H9 (cell line): Measurements from ENCODE around the gene IFIT5. TPM values are rescaled to one million over a fixed set of nuclear protein-coding genes. Genes with fewer than 3 reads are reported as not detected.

Experiments
- DNase-seq: peaks from one replicate; pipeline ENCODE4 v3.0.0-alpha.2; 2017
- H2AFZ ChIP-seq: one replicate; pipeline ENCODE4 v1.6.1; 2013; ENCODE audit warnings: mild to moderate bottlenecking, low read length, control low read depth, moderate library complexity
- H2AK5ac ChIP-seq: 2 replicates; pipeline ENCODE4 v1.6.1; 2013; ENCODE audit warnings: low read length, control low read depth, mixed read lengths; ENCODE audit not compliant: insufficient read length
- H2BK120ac ChIP-seq: one replicate; pipeline ENCODE4 v1.6.1; 2013; ENCODE audit warnings: low read depth, mild to moderate bottlenecking, low read length, control low read depth, inconsistent platforms; ENCODE audit not compliant: poor library complexity, severe bottlenecking
- H2BK12ac ChIP-seq: 2 replicates; pipeline ENCODE4 v1.6.1; 2013; ENCODE audit warnings: low read length, control low read depth, mixed read lengths, low read depth; ENCODE audit not compliant: insufficient read length
- H2BK15ac ChIP-seq: 2 replicates; pipeline ENCODE4 v1.6.1; 2013; ENCODE audit warnings: low read depth, low read length, control low read depth
- H2BK20ac ChIP-seq: one replicate; pipeline ENCODE4 v1.6.1; 2013; ENCODE audit warnings: low read depth, mild to moderate bottlenecking, low read length, control low read depth, inconsistent platforms; ENCODE audit not compliant: poor library complexity, severe bottlenecking
- H2BK5ac ChIP-seq: 2 replicates; pipeline ENCODE4 v1.6.1; 2013; ENCODE audit warnings: low read length, control low read depth, mixed read lengths; ENCODE audit not compliant: insufficient read length
- H3K14ac ChIP-seq: 2 replicates; pipeline ENCODE4 v1.6.1; 2013; ENCODE audit warnings: low read length, control low read depth; ENCODE audit not compliant: insufficient read depth
- H3K18ac ChIP-seq: 2 replicates; pipeline ENCODE4 v1.6.1; 2013; ENCODE audit warnings: low read depth, mild to moderate bottlenecking, mixed read lengths, low read length, control low read depth; ENCODE audit not compliant: insufficient read length
- H3K23ac ChIP-seq: 2 replicates; pipeline ENCODE4 v1.6.1; 2013; ENCODE audit warnings: low read length, control low read depth, mixed read lengths, low read depth; ENCODE audit not compliant: insufficient read length
- H3K23me2 ChIP-seq: 2 replicates; pipeline ENCODE4 v1.6.1; 2013; ENCODE audit warnings: low read depth, mild to moderate bottlenecking, mixed read lengths, low read length, control low read depth; ENCODE audit not compliant: insufficient read length, poor library complexity, severe bottlenecking
- H3K27ac ChIP-seq: 2 replicates; pipeline ENCODE4 v1.5.1; 2013; ENCODE audit warnings: low read length, control low read depth, mixed read lengths, low read depth; ENCODE audit not compliant: insufficient read length
- H3K27me3 ChIP-seq: 2 replicates; pipeline ENCODE4 v1.6.1; 2013; ENCODE audit warnings: low read length, control low read depth, inconsistent platforms; ENCODE audit not compliant: insufficient read depth
- H3K4ac ChIP-seq: 2 replicates; pipeline ENCODE4 v1.6.1; 2013; ENCODE audit warnings: low read depth, mild to moderate bottlenecking, control low read depth, inconsistent platforms, low read length, moderate library complexity
- H3K4me1 ChIP-seq: 2 replicates; pipeline ENCODE4 v1.6.1; 2013; ENCODE audit warnings: low read length, control low read depth, inconsistent platforms; ENCODE audit not compliant: insufficient read depth
- H3K4me2 ChIP-seq: 2 replicates; pipeline ENCODE4 v1.6.1; 2013; ENCODE audit warnings: low read length, control low read depth, mixed read lengths; ENCODE audit not compliant: insufficient read length, insufficient read depth
- H3K56ac ChIP-seq: 2 replicates; pipeline ENCODE4 v1.6.1; 2013; ENCODE audit warnings: low read depth, mild to moderate bottlenecking, mixed read lengths, low read length, control low read depth; ENCODE audit not compliant: insufficient read length
- H3K79me1 ChIP-seq: 2 replicates; pipeline ENCODE4 v1.6.1; 2013; ENCODE audit warnings: low read depth, mild to moderate bottlenecking, moderate library complexity, low read length, control low read depth, inconsistent platforms; ENCODE audit not compliant: insufficient read depth, poor library complexity, severe bottlenecking
- H3K79me2 ChIP-seq: 2 replicates; pipeline ENCODE4 v1.6.1; 2013; ENCODE audit warnings: low read length, control low read depth, inconsistent platforms; ENCODE audit not compliant: insufficient read depth
- H3K9ac ChIP-seq: 2 replicates; pipeline ENCODE4 v1.6.1; 2013; ENCODE audit warnings: low read length, control low read depth, mixed read lengths; ENCODE audit not compliant: insufficient read length; ENCODE audit errors: extremely low read depth
- H3K9me3 ChIP-seq: one replicate; pipeline ENCODE4 v1.6.1; 2013; ENCODE audit warnings: low read depth, low read length, inconsistent platforms; ENCODE audit not compliant: control insufficient read depth
- H3T11ph ChIP-seq: one replicate; pipeline ENCODE4 v1.6.1; 2013; ENCODE audit warnings: mild to moderate bottlenecking, low read length, control low read depth, inconsistent platforms
- H4K20me1 ChIP-seq: one replicate; pipeline ENCODE4 v1.6.1; 2013; ENCODE audit not compliant: control insufficient read depth, insufficient read length, insufficient read depth
- H4K5ac ChIP-seq: 2 replicates; pipeline ENCODE4 v1.6.1; 2013; ENCODE audit warnings: low read depth, mild to moderate bottlenecking, mixed read lengths, low read length, control low read depth; ENCODE audit not compliant: insufficient read length
- H4K8ac ChIP-seq: replicated peaks from 2 replicates; pipeline ENCODE4 v1.6.1; 2013; ENCODE audit warnings: low read length, control low read depth, mixed read lengths, low read depth; ENCODE audit not compliant: insufficient read length
- H4K91ac ChIP-seq: 2 replicates; pipeline ENCODE4 v1.6.1; 2013; ENCODE audit warnings: low read depth, mild to moderate bottlenecking, moderate library complexity, mixed read lengths, low read length, control low read depth; ENCODE audit not compliant: insufficient read length
- H3K27ac Mint-ChIP-seq, 3 experiments: 2 replicates in 2 of 3; 3 replicates in 1 of 3; pipeline ENCODE4 v1.8.0; 2020 to 2021; ENCODE audit warnings: mixed read lengths in 3 of 3, mild to moderate bottlenecking in 1 of 3, moderate library complexity in 1 of 3
- H3K27me3 Mint-ChIP-seq: 2 replicates; pipeline ENCODE4 v1.8.0; 2021; ENCODE audit warnings: low read depth, mild to moderate bottlenecking, moderate library complexity, mixed read lengths
- H3K36me3 Mint-ChIP-seq, 3 experiments: 2 replicates in 2 of 3; 3 replicates in 1 of 3; pipeline ENCODE4 v1.8.0; 2020 to 2021; ENCODE audit warnings: low read depth in 3 of 3, mixed read lengths in 3 of 3; ENCODE audit not compliant: insufficient read depth in 1 of 3
- H3K4me1 Mint-ChIP-seq, 2 experiments: 2 replicates each; pipeline ENCODE4 v1.8.0; 2020; ENCODE audit warnings: mixed read lengths in 2 of 2
- H3K4me3 Mint-ChIP-seq, 2 experiments: 2 replicates in 1 of 2; 3 replicates in 1 of 2; pipeline ENCODE4 v1.8.0; 2020 to 2021; ENCODE audit warnings: mild to moderate bottlenecking in 2 of 2, mixed read lengths in 2 of 2, moderate library complexity in 1 of 2
- H3K9me3 Mint-ChIP-seq, 2 experiments: 2 replicates in 1 of 2; 3 replicates in 1 of 2; pipeline ENCODE4 v1.8.0; 2020; ENCODE audit warnings: mild to moderate bottlenecking in 2 of 2, mixed read lengths in 2 of 2, moderate library complexity in 1 of 2
- WGBS: extraction: QIAGEN DNeasy Blood & Tissue Kit; methylation state at CpG from one replicate; pipeline ENCODE4 v1.1.7; 2013; ENCODE audit warnings: missing lambda C conversion rate, low lambda C conversion rate, mixed read lengths; ENCODE audit not compliant: insufficient read length; ENCODE audit errors: extremely low coverage; 5-methylcytosine and 5-hydroxymethylcytosine counted together
- total RNA-seq: library from RNA; stranded (reverse); gene quantifications from 2 replicates; pipeline ENCODE4 v1.2.1, GENCODE V29; 2021
- TF ChIP-seq, protein P1 (sequence below): fragments of 200-600 bp; sonication (generic); conservative IDR thresholded peaks from 3 replicates; pipeline ENCODE4 v1.8.0; 2021; ENCODE audit warnings: antibody characterized with exemption, mild to moderate bottlenecking

Gene IFIT5
- total RNA-seq, 1 experiment from 2014 or later, result 2.3 TPM

- Histone ChIP-seq H2BK15ac (no peak overlapping the region), H3K79me2 (no peaks in the 10 kb centered on the region), H3K79me1 (no peaks in the 10 kb centered on the region), H2BK12ac (no peak overlapping the region), H2BK120ac (no peak overlapping the region), H3T11ph (no peak overlapping the region), H4K5ac (no peak overlapping the region), H2AFZ (no peak overlapping the region), H4K20me1 (no peaks in the 10 kb centered on the region), H3K14ac (no peak overlapping the region), H3K4me2 (no peak overlapping the region), H3K23ac (no peak overlapping the region), H2AK5ac (no peak overlapping the region), H3K23me2 (no peaks in the 10 kb centered on the region), H4K91ac (no peak overlapping the region), H3K9ac (no peak overlapping the region), H3K4me1 (no peaks in the 10 kb centered on the region; the same call in 1 of the 2 replicates), H3K4ac (no peak overlapping the region), H3K18ac (no peak overlapping the region), H3K27me3 (no peaks in the 10 kb centered on the region), H2BK5ac (no peak overlapping the region), H2BK20ac (no peak overlapping the region), H3K27ac (no peak overlapping the region), H3K9me3 (no peaks in the 10 kb centered on the region), H4K8ac (no peak overlapping the region), H3K56ac (no peak overlapping the region)
- H3K9me3 Mint-ChIP-seq, result peaks cover 2% of the 10 kb centered on the region in 2 experiments; a peak in 2 of 5 replicates
- DNase-seq, result no peak
- peaks cover 9% of the 10 kb centered on the region in 2 experiments for H3K4me1 Mint-ChIP-seq
- H3K36me3 Mint-ChIP-seq, result peaks cover 0 to 2% (median 2%) of the 10 kb centered on the region in 3 experiments; a peak in 2 of 7 replicates
- no peak overlapping the region for H3K27ac Mint-ChIP-seq
- TF ChIP-seq, protein P1, sequence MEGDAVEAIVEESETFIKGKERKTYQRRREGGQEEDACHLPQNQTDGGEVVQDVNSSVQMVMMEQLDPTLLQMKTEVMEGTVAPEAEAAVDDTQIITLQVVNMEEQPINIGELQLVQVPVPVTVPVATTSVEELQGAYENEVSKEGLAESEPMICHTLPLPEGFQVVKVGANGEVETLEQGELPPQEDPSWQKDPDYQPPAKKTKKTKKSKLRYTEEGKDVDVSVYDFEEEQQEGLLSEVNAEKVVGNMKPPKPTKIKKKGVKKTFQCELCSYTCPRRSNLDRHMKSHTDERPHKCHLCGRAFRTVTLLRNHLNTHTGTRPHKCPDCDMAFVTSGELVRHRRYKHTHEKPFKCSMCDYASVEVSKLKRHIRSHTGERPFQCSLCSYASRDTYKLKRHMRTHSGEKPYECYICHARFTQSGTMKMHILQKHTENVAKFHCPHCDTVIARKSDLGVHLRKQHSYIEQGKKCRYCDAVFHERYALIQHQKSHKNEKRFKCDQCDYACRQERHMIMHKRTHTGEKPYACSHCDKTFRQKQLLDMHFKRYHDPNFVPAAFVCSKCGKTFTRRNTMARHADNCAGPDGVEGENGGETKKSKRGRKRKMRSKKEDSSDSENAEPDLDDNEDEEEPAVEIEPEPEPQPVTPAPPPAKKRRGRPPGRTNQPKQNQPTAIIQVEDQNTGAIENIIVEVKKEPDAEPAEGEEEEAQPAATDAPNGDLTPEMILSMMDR, result no peak
- no peaks in the 10 kb centered on the region; the same call in 1 of the 2 replicates for H3K27me3 Mint-ChIP-seq
- no CpG with 5 or more reads among the region's 1 CpG for WGBS
- no peak overlapping the region for H3K4me3 Mint-ChIP-seq
Measured at GRCh38 chr10:89368129-89368528, 46.2 kb upstream of the IFIT5 start.
